LNCaP clone FGC (cell line): Measurements from ENCODE around the gene ZBTB47.

ENCODE experiments used
- DNase-seq: peaks from one replicate; pipeline ENCODE4 v3.0.0-alpha.2; 2011; ENCODE audit warnings: low read depth
- H3K4me3 ChIP-seq: 2 replicates; pipeline ENCODE4 v1.5.1; 2011; ENCODE audit warnings: mild to moderate bottlenecking, low read depth, low read length, control low read depth
- CTCF ChIP-seq: IDR thresholded peaks from 2 replicates; pipeline ENCODE4 v1.5.1; 2012; ENCODE audit warnings: mild to moderate bottlenecking; ENCODE audit not compliant: control insufficient read depth, insufficient read depth; ENCODE audit errors: extremely low read depth

ZBTB47 gene

GRCh38 chr3:42678447-42678846, 24.9 kb downstream of the ZBTB47 start:
- no peak for DNase-seq
- H3K4me3 ChIP-seq: no peak overlapping the region
- no peak for TF ChIP-seq CTCF

- no peak overlapping the region for H3K4me3 ChIP-seq
- TF ChIP-seq CTCF: no peak
- DNase-seq: no peak
Measured at GRCh38 chr3:42680271-42680670, 26.8 kb downstream of the ZBTB47 start.

- TF ChIP-seq CTCF: no peak
- no peak for DNase-seq
- H3K4me3 ChIP-seq: no peak overlapping the region
Measured at GRCh38 chr3:42680806-42681205, 27.3 kb downstream of the ZBTB47 start.

- no peak for DNase-seq
- no peak for TF ChIP-seq CTCF
- no peak overlapping the region for H3K4me3 ChIP-seq
Measured at GRCh38 chr3:42681361-42682038, 28.0 kb downstream of the ZBTB47 start.

GRCh38 chr3:42682301-42683070, 29.0 kb downstream of the ZBTB47 start:
- DNase-seq: no peak
- no peak for TF ChIP-seq CTCF
- no peak overlapping the region for H3K4me3 ChIP-seq

GRCh38 chr3:42683875-42684598, 30.5 kb downstream of the ZBTB47 start:
- DNase-seq: no peak

More at GRCh38 chr3:42683875-42684598, 30.5 kb downstream of the ZBTB47 start:
- no peak for TF ChIP-seq CTCF
- no peak overlapping the region for H3K4me3 ChIP-seq
